GM12864 (cell line): ENCODE results near the gene SEC61G.

Experiments
- DNase-seq: peaks from one replicate; pipeline ENCODE4 v3.0.0-alpha.2; 2011; ENCODE audit warnings: low read depth
- H3K4me3 ChIP-seq: 2 replicates; pipeline ENCODE4 v1.5.1; 2011; ENCODE audit warnings: mild to moderate bottlenecking, low read depth, low read length, control low read depth
- CTCF ChIP-seq: IDR thresholded peaks from 2 replicates; pipeline ENCODE4 v1.5.1; 2011; ENCODE audit warnings: low read depth, mild to moderate bottlenecking, moderate library complexity, low read length, control low read depth, inconsistent platforms; ENCODE audit errors: missing control alignments

Gene SEC61G

DNA sequence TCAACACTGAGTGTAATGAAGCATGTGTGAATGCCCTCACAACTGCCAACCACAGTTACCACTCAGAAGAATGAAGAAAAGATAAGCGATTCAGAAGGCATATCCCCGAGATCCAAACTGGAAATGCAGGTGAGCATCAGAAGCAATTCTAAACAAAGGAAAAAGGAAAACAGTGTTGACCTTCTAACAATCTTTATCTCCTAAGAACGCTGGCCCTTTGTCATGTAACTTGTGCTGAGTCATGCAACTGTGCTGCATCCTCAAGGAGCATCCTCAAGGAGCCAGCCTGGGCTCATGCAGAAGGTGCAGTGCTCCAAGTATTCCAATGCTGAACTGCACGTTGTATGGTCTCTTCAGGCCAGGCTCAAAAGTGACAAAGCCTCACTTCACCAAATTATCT, 30.6 kb downstream of the SEC61G start:
- DNase-seq = no peak
- no peak for TF ChIP-seq CTCF
- H3K4me3 ChIP-seq = no peak overlapping the region

DNA sequence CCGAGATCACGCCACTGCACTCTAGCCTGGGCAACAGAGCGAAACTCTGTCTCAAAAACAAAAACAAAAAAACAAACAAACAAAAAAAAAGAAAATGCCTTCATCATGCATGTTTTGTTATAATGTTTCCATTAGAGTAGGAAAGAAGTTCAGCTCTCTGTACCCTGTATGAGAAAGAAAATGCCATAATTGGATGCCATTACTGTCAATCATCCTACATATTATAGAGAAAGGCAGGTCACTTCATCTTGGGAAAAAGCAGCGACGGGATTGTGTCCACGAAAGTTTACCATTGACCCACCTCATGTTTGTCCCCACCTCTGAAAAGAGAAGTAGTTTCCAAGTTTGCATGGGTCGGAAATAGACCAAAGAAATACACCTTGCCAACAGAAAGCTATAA, 33.8 kb downstream of the SEC61G start:
- no peak for DNase-seq
- no peak overlapping the region for H3K4me3 ChIP-seq
- TF ChIP-seq CTCF = no peak

DNA sequence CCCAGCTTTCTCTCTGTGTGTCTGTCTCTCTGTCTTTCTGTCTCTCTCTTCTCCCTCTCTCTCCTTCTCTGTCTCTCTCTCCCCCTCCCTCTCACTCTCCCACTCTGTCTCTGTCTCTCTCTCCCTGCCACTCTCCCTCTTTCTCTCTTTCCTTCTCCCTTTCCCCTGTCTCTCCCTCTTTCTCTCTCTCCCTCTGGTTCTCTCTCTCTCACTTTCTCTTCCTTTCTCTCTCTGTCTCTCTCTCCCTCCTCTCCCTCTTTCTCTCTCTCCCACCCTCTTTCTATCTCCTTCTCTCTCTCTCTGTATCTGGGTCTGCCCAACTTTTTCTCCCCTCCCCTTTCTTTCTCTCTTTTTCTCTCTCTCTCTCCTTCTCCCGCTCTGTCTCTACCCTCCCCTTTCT, 36.5 kb downstream of the SEC61G start:
- DNase-seq = no peak
- no peak overlapping the region for H3K4me3 ChIP-seq
- TF ChIP-seq CTCF = no peak

GRCh38 chr7:54722026-54722425, 37.0 kb downstream of the SEC61G start:
- DNase-seq = no peak
- no peak for TF ChIP-seq CTCF
- no peak overlapping the region for H3K4me3 ChIP-seq

- H3K4me3 ChIP-seq = no peak overlapping the region
- TF ChIP-seq CTCF = no peak
- DNase-seq = no peak
These were observed 39.0 kb downstream of the SEC61G start for GRCh38 chr7:54719974-54720373.

DNA sequence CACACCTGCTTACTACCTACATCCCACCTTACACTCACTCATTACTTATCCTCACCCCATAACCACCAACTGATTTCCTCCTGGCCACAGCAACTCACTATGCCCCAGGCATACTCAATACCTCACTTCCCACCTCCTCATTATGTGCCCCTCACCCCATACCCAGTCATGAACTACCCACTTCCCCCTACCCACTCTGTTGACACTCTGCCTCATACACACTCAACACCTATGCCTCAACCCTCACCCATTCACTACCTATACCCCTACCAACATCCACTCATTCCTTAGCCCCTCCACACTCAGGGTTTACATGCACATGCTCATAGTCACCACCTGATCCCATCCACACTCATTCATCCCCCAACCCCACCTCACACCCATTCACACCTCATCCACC, 39.6 kb downstream of the SEC61G start:
- no peak overlapping the region for H3K4me3 ChIP-seq
- no peak for DNase-seq
- no peak for TF ChIP-seq CTCF

DNA sequence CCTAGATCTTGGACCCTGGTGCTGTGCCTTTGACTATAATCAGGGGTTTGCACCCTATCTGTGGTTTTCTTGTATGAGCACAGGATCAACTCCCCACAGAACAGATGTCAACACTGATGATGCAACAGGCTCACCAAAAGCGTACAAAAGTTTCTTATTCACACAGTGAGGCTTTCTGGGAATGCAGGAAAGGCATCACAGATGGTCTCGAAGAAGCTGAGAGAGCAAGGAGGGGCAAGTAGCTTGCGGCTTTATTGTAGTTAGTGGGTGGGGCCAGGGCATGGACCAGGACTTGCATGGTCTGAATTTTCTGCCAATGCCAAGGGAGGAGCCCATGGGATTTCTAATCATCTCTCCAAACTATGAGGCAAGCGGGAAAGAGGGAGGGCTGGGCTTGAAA, 46.2 kb downstream of the SEC61G start:
- no peak overlapping the region for H3K4me3 ChIP-seq
- TF ChIP-seq CTCF = no peak
- no peak for DNase-seq
